Measurements from ENCODE around the gene CDC40. TPM values are rescaled to one million over a fixed set of nuclear protein-coding genes. Genes with fewer than 3 reads are reported as not detected.
"Not testable (repeated sequence)": the region's sequence is repeated elsewhere in the genome, so short reads cannot be mapped to it uniquely, and the experiment has no call there.

Gene CDC40
- total RNA-seq, 1 donor from 2014 or later = 30.4 TPM

DNA sequence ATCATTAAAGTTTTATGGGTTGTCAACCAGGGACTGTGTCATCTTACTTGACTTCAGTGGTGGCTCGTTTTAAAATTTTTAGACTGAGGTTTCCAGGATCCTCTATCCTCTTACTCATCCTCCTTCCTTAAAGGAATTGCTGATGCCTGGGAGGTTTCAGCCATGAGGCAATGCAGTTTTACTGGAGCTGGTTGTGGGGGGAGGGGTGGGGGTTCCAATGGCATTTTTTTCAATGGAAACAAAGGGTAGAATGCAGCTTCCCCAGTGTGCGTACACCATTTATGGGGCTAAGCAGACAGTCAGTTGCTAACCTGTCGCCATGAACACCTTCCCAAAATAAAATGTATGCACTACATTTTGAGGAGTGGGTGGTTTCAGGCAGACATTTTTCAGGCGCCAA, 89.9 kb downstream of the CDC40 start:
- DNase-seq (ENCODE audit: low spot score) = no peak

DNA sequence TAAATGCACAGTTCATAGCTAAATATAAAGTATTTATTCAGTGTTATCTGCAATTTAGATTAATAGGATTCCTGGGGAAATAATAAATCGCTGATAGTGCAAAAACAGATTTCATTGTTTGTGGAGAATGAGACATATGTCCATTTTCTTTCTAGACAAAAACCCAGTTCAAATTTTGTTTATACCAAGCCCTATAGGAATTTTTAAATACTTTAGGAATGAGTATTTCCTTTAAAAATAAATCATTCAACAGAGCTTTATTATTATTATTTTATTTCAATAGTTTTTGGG, 91.5 kb downstream of the CDC40 start:
- DNase-seq (ENCODE audit: low spot score) = no peak

- DNase-seq (ENCODE audit: low spot score) = not testable (repeated sequence)
Measured at GRCh38 chr6:110272781-110273180, 92.6 kb downstream of the CDC40 start.

DNA sequence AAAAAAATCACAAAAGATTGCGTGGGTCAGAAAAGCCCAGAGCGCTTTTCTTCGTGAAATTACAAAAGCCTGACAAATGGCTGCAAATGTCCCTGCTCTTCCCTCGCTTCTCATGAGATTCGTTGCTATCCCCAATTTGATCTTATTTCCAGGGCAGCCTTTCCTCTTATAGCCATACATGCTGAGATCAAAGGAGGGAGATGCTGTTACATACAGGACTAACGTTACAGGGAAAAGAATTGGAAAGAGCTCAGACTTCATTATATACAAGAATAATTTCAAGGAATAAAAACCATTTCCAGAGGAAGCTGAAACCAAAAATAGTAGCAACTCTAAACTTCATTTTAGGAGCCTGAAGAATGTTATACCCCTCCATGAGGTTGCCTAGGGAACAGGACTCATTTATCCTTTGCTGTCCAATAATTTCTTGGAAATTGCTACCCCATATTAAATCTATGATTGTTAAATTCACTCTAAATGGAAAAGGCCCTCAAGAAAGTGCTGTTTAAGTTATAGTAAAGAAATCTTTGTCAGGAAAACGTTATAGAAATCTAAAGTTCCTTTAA, 97.0 kb downstream of the CDC40 start:
- DNase-seq (ENCODE audit: low spot score) = no peak

Other genes with a start within 250 kb of the CDC40 start
- not detected for gene GPR6, start 202.1 kb upstream of the CDC40 start, total RNA-seq
- gene WASF1, start 757 bp upstream of the CDC40 start, total RNA-seq = 5.9 TPM
- 8.1 TPM for gene METTL24, start 177.9 kb downstream of the CDC40 start, total RNA-seq
- 0.42 TPM for gene DDO, start 235.1 kb downstream of the CDC40 start, total RNA-seq